Measurements from ENCODE around the gene PRAC2.

The PRAC2 gene

DNA sequence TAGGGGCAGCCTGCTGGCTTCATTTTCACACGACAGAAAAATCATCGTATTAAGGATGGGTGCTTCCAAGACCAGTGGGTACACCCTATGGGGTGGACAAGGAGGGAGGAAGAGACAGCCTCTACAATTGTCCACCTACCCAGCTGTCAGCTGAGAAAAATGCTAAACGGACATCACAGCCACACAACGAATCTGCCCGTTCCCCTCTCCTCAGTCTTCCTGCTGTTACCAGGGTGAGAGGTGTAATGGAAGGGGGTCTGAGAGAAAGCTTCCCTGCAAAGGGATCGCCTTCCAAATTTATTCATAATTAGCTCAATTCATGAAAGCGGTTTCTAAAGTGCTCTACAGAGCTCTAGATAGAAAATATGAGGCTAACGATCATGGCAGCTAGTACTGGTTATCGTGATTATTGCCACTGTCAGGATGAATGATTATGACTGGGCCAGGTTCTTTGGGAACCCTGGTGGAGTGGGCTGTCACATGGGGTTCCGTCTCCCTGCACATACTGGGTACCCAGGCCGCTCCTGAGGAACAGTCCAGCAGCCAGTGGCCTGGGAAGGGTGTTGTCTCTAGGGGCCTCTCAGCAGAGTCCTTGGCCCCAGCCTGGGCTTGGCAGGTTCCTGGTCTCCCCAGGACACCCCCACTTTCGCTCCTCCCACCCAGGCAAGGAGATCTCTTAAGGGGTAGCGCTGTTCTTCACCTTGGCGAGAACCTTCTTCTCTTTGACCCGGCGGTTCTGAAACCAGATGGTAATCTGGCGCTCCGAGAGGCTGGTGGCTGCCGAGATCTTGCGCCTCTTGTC is 3.3 kb downstream of the PRAC2 start:
- TF ChIP-seq, protein P1, sequence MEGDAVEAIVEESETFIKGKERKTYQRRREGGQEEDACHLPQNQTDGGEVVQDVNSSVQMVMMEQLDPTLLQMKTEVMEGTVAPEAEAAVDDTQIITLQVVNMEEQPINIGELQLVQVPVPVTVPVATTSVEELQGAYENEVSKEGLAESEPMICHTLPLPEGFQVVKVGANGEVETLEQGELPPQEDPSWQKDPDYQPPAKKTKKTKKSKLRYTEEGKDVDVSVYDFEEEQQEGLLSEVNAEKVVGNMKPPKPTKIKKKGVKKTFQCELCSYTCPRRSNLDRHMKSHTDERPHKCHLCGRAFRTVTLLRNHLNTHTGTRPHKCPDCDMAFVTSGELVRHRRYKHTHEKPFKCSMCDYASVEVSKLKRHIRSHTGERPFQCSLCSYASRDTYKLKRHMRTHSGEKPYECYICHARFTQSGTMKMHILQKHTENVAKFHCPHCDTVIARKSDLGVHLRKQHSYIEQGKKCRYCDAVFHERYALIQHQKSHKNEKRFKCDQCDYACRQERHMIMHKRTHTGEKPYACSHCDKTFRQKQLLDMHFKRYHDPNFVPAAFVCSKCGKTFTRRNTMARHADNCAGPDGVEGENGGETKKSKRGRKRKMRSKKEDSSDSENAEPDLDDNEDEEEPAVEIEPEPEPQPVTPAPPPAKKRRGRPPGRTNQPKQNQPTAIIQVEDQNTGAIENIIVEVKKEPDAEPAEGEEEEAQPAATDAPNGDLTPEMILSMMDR (IDR thresholded peaks at IDR 0.05; ENCODE audit: low read depth, low read length) = no peak
- in situ Hi-C loops (cut with HindIII; ENCODE audit: low sequenced_read_pairs) = no loop called here
- no peak overlapping the region for H3K4me3 ChIP-seq (ENCODE audit: low read depth, low read length)
- DNase-seq (ENCODE audit: low read depth, low spot score) = no peak

DNA sequence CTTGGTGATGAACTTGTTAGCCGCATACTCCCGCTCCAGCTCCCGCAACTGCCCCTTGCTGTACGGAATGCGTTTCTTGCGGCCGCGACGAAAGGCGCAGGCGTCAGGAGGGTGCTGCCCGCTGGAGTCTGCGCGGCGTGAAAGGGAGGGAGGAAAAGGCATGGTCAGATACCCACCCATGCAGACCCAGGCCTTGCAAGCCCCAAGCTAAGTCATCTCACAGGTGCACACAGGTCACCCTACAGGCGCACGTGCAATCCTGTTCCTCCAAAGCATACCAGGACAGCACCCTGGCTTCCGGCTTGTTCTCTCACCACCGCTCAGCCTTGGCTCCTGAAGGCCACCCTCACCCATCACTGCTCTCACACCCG is 3.9 kb downstream of the PRAC2 start:
- no peak overlapping the region for H3K4me3 ChIP-seq (ENCODE audit: low read depth, low read length)
- in situ Hi-C loops (cut with HindIII; ENCODE audit: low sequenced_read_pairs) = no loop called here
- no peak for DNase-seq (ENCODE audit: low read depth, low spot score)
- TF ChIP-seq, protein P1 (IDR thresholded peaks at IDR 0.05; ENCODE audit: low read depth, low read length) = no peak

GRCh38 chr17:48727415-48728175 is 4.6 kb downstream of the PRAC2 start:
- DNase-seq (ENCODE audit: low read depth, low spot score) = no peak
- TF ChIP-seq, protein P1 (IDR thresholded peaks at IDR 0.05; ENCODE audit: low read depth, low read length) = no peak
- in situ Hi-C loops (cut with HindIII; ENCODE audit: low sequenced_read_pairs) = no loop called here
- H3K4me3 ChIP-seq (ENCODE audit: low read depth, low read length) = no peak overlapping the region

DNA sequence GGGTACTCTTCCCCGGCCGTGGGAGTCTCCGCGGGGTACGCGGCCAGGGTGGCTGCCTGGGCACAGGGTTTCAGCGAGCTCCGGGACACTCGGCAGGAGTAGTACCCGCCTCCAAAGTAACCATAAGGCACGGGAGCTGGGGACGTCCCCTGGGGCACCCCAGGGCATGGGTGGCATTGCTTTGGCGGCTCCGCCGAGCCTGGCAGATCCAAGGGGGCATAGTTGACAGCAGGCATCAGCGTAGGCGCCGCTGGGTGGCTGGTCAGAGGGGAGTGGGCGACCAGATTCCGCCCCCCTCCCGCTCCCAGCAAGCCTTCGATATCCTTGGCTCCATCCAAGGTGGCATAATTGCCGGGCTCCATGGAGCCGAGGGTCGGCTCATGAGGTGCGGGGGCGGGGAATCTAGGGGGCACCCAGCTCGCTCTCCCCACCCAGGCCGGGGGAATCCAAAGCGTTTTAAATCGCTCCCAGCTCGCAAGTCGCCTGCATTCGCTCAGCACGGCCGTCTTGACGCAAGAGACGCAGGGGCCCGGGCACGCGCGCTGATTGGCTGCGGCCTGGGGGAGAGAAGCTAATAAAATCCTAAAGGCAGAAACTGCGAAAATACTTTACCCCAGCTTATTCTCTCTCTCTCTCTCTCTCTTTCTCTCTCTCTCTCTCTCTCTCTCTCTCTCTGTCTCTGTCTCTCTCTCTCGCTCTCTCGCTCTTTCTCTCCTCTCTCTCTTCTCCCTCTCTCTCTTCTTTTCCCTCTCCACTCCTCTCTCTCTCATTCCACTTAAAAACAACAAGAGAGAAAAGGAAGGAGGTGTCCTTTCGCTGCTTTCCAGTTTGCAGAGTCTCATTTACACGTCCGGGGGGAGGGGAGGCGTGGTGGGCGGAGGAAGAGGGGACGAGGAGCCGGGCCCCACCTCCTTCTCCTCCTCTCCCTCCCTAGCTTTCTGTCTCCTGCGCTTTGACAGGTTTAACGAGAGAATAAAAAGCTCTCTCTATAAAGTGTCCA is 5.5 kb downstream of the PRAC2 start, which contains the start of gene HOXB13:
HOXB13 (minus strand) TSS at position 519 of the 1,000 bp plus-strand sequence; CDS start at position 362, 157 bp downstream.
- TF ChIP-seq, protein P1 (IDR thresholded peaks at IDR 0.05; ENCODE audit: low read depth, low read length) = no peak
- DNase-seq (ENCODE audit: low read depth, low spot score) = no peak
- in situ Hi-C loops (cut with HindIII; ENCODE audit: low sequenced_read_pairs) = no loop called here
- H3K4me3 ChIP-seq (ENCODE audit: low read depth, low read length) = peak within 1 kb of the TSS; percentile 7

DNA sequence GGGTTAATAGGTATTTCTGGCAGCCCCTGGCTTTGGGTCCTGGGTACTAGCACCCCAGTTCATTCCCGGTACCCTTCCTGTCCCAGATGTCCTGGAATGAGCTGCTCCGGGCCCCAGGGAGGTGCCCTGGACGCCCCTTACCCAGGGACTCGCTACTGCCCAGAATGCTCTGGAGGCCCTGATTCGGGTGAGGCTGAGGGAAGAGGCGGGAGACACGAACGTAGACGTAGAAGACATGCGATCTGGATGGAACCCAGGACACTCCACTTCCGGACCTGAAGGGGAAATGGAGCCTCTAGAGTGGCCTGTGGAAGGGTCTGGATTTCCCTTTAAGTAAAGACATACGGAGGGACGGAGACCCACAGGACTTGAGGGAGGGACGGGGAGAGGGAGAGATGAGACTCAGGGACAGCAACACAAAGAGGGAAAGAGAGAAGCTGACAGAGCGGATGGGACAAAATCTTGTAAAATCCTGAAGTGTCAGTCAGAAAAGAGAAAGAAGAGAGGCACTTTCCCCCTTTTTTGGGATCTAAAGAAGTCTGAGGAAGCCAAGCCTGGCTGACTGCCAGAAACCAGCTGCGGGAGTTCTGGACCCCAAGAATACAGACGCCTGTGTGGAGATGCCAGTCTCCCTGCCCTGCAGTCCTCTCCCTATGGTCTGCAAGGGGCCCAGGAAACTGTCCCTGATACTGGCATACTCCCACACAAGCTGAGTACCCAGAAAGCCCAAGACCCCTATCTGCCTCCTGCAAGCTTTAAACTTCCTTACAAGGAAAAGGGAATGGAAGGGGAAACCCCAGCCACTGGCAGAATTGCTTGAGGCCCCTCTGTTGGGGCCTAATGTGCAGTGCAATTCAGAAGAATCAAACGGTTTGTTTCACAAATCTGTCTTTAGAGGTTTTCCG is 6.6 kb downstream of the PRAC2 start:
- TF ChIP-seq, protein P1 (IDR thresholded peaks at IDR 0.05; ENCODE audit: low read depth, low read length) = no peak
- no peak for DNase-seq (ENCODE audit: low read depth, low spot score)
- no peak overlapping the region for H3K4me3 ChIP-seq (ENCODE audit: low read depth, low read length)
- in situ Hi-C loops (cut with HindIII; ENCODE audit: low sequenced_read_pairs) = no loop called here

Data from astrocyte of the spinal cord (primary cell).